ENCODE data around the gene CYB561. TPM values are rescaled to one million over a fixed set of nuclear protein-coding genes. Genes with fewer than 3 reads are reported as not detected.

The CYB561 gene
- total and polyA plus RNA-seq, 9 of the 15 experiments (the other 6 are each of a cell fraction or from before 2014, with no cell fraction given), result 4.0 to 30.8 (median 17.4) TPM

- TF ChIP-seq, protein P1, sequence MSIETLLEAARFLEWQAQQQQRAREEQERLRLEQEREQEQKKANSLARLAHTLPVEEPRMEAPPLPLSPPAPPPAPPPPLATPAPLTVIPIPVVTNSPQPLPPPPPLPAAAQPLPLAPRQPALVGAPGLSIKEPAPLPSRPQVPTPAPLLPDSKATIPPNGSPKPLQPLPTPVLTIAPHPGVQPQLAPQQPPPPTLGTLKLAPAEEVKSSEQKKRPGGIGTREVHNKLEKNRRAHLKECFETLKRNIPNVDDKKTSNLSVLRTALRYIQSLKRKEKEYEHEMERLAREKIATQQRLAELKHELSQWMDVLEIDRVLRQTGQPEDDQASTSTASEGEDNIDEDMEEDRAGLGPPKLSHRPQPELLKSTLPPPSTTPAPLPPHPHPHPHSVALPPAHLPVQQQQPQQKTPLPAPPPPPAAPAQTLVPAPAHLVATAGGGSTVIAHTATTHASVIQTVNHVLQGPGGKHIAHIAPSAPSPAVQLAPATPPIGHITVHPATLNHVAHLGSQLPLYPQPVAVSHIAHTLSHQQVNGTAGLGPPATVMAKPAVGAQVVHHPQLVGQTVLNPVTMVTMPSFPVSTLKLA (conservative IDR thresholded peaks at IDR 0.05), result no peak
- no peak for TF ChIP-seq ZNF263 (CRISPR knock-in tag; IDR thresholded peaks at IDR 0.05; ENCODE audit: borderline replicate concordance)
- TF ChIP-seq, protein P2, sequence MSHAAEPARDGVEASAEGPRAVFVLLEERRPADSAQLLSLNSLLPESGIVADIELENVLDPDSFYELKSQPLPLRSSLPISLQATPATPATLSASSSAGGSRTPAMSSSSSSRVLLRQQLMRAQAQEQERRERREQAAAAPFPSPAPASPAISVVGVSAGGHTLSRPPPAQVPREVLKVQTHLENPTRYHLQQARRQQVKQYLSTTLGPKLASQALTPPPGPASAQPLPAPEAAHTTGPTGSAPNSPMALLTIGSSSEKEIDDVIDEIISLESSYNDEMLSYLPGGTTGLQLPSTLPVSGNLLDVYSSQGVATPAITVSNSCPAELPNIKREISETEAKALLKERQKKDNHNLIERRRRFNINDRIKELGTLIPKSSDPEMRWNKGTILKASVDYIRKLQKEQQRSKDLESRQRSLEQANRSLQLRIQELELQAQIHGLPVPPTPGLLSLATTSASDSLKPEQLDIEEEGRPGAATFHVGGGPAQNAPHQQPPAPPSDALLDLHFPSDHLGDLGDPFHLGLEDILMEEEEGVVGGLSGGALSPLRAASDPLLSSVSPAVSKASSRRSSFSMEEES (CRISPR knock-in tag; IDR thresholded peaks at IDR 0.05), result no peak
- no peak for TF ChIP-seq KDM2B (CRISPR knock-in tag; IDR thresholded peaks at IDR 0.05)
- TF ChIP-seq NCOR1 (IDR thresholded peaks at IDR 0.05), result peak; percentile 70
- no peak for TF ChIP-seq HLTF (IDR thresholded peaks at IDR 0.05)
- TF ChIP-seq KAT7 (CRISPR knock-in tag; IDR thresholded peaks at IDR 0.05; ENCODE audit: borderline replicate concordance), result no peak
- no peak for TF ChIP-seq KLF16 (IDR thresholded peaks at IDR 0.05)
- 0 out of 4 replicates have a peak, but pooled peaks of 1 of the 2 experiments have one; percentile 20 for TF ChIP-seq RCOR1 (IDR thresholded peaks at IDR 0.05; ENCODE audit: borderline replicate concordance in 1 of 2, low read depth in 2 of 2, low read length in 2 of 2)
- TF ChIP-seq KAT2B (IDR thresholded peaks at IDR 0.05; ENCODE audit: low read depth, low read length), result no peak
- no peak for TF ChIP-seq BDP1 (IDR thresholded peaks at IDR 0.05; ENCODE audit: insufficient read depth, insufficient read length)
- TF ChIP-seq RHOXF2B (CRISPR knock-in tag; conservative IDR thresholded peaks at IDR 0.05), result no peak
- TF ChIP-seq RBM15 (IDR thresholded peaks at IDR 0.05; ENCODE audit: insufficient read depth, low read length), result no peak
- TF ChIP-seq, protein P3, sequence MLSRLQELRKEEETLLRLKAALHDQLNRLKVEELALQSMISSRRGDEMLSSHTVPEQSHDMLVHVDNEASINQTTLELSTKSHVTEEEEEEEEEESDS (CRISPR knock-in tag; IDR thresholded peaks at IDR 0.05), result no peak
- TF ChIP-seq MTA1 (IDR thresholded peaks at IDR 0.05; ENCODE audit: borderline replicate concordance), result no peak
- TF ChIP-seq MYC (IDR thresholded peaks at IDR 0.05; ENCODE audit: low read depth, low read length), result no peak
- TF ChIP-seq MYC (CRISPR knock-in tag; IDR thresholded peaks at IDR 0.05; ENCODE audit: borderline replicate concordance, low read depth), result no peak
- TF ChIP-seq, protein P4, sequence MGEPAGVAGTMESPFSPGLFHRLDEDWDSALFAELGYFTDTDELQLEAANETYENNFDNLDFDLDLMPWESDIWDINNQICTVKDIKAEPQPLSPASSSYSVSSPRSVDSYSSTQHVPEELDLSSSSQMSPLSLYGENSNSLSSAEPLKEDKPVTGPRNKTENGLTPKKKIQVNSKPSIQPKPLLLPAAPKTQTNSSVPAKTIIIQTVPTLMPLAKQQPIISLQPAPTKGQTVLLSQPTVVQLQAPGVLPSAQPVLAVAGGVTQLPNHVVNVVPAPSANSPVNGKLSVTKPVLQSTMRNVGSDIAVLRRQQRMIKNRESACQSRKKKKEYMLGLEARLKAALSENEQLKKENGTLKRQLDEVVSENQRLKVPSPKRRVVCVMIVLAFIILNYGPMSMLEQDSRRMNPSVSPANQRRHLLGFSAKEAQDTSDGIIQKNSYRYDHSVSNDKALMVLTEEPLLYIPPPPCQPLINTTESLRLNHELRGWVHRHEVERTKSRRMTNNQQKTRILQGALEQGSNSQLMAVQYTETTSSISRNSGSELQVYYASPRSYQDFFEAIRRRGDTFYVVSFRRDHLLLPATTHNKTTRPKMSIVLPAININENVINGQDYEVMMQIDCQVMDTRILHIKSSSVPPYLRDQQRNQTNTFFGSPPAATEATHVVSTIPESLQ (CRISPR knock-in tag; IDR thresholded peaks at IDR 0.05), result no peak
- TF ChIP-seq E2F3 (CRISPR knock-in tag; IDR thresholded peaks at IDR 0.05), result no peak
- TF ChIP-seq PHB (CRISPR knock-in tag; IDR thresholded peaks at IDR 0.05), result no peak
- no peak for TF ChIP-seq HMG20A (CRISPR knock-in tag; conservative IDR thresholded peaks at IDR 0.05)
- TF ChIP-seq ELF1 (tag; IDR thresholded peaks at IDR 0.05), result peak; percentile 34; the same call in 1 of the 2 replicates
- no peak for TF ChIP-seq MEIS2 (IDR thresholded peaks at IDR 0.05; ENCODE audit: partially characterized antibody)
- TF ChIP-seq PCBP2 (IDR thresholded peaks at IDR 0.05; ENCODE audit: low read depth, low read length, poor library complexity, severe bottlenecking), result no peak
- no peak for TF ChIP-seq ASH1L (IDR thresholded peaks at IDR 0.05; ENCODE audit: borderline replicate concordance, low read depth, partially characterized antibody)
Observed at GRCh38 chr17:63474174-63474573, 28.1 kb upstream of the CYB561 start (continued).
